ENCODE results near the gene COMMD8. TPM values are rescaled to one million over a fixed set of nuclear protein-coding genes. Genes with fewer than 3 reads are reported as not detected.
"Not testable (repeated sequence)": the region's sequence is repeated elsewhere in the genome, so short reads cannot be mapped to it uniquely, and the experiment has no call there.

The COMMD8 gene
- polyA plus RNA-seq, 1 experiment: 35.1 TPM

DNA sequence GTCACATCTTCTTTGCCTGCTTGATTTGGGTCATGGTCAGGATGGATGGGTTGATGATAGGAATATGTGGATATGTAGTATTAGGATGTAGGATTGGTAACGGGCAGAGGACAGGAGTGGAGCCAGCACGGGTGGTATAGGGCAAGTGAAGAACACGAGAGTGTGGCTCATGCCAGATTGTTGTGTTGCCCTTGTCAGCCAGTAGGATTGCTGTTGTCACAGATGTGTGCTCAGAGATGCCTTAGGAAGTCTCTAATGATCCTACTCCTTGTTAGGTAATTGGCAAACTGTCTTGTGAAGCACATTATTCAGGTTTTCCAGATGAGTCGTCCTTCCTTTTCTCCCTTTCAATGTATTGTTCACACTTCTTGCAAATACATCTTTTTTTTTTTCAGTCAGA is 27.0 kb upstream of the COMMD8 start:
- POLR2A ChIA-PET: interaction anchor here (0.8 kb wide), 1 partner anchor 27 kb away, joined by 3 read pairs; the partner anchor contains the start of gene COMMD8
- TF ChIP-seq, protein P1, sequence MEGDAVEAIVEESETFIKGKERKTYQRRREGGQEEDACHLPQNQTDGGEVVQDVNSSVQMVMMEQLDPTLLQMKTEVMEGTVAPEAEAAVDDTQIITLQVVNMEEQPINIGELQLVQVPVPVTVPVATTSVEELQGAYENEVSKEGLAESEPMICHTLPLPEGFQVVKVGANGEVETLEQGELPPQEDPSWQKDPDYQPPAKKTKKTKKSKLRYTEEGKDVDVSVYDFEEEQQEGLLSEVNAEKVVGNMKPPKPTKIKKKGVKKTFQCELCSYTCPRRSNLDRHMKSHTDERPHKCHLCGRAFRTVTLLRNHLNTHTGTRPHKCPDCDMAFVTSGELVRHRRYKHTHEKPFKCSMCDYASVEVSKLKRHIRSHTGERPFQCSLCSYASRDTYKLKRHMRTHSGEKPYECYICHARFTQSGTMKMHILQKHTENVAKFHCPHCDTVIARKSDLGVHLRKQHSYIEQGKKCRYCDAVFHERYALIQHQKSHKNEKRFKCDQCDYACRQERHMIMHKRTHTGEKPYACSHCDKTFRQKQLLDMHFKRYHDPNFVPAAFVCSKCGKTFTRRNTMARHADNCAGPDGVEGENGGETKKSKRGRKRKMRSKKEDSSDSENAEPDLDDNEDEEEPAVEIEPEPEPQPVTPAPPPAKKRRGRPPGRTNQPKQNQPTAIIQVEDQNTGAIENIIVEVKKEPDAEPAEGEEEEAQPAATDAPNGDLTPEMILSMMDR (IDR thresholded peaks at IDR 0.05; ENCODE audit: low read depth, low read length): peak; percentile 48

GRCh38 chr4:47488706-47489105 is 25.2 kb upstream of the COMMD8 start:
- H3K27ac ChIP-seq (ENCODE audit: low read depth, low read length): no peak overlapping the region
- ChIA-PET CTCF (interaction anchor here (0.9 to 1.5 kb wide), 2 partner anchors 42 to 75 kb away, joined by 3 to 7 read pairs; no protein-coding TSS in a partner anchor), POLR2A (no interaction called here)
- TF ChIP-seq, protein P1 (IDR thresholded peaks at IDR 0.05; ENCODE audit: low read depth, low read length): no peak
- no peaks in the 10 kb centered on the region for H3K9me3 ChIP-seq (ENCODE audit: control insufficient read depth, insufficient read depth, low read length)
- no peaks in the 10 kb centered on the region for H3K27me3 ChIP-seq (ENCODE audit: control insufficient read depth, insufficient read depth, low read length)
- DNase-seq (ENCODE audit: low read depth, low spot score): no peak
- H3K4me3 ChIP-seq (ENCODE audit: low read depth, low read length): no peak overlapping the region

More for the DNA sequence above, 27.0 kb upstream of the COMMD8 start:
- H3K9me3 ChIP-seq (ENCODE audit: control insufficient read depth, insufficient read depth, low read length): no peaks in the 10 kb centered on the region
- no peak overlapping the region for H3K4me3 ChIP-seq (ENCODE audit: low read depth, low read length)
- no peak overlapping the region for H3K27ac ChIP-seq (ENCODE audit: low read depth, low read length)
- no peak for DNase-seq (ENCODE audit: low read depth, low spot score)
- H3K27me3 ChIP-seq (ENCODE audit: control insufficient read depth, insufficient read depth, low read length): no peaks in the 10 kb centered on the region
- CTCF ChIA-PET: no interaction called here

DNA sequence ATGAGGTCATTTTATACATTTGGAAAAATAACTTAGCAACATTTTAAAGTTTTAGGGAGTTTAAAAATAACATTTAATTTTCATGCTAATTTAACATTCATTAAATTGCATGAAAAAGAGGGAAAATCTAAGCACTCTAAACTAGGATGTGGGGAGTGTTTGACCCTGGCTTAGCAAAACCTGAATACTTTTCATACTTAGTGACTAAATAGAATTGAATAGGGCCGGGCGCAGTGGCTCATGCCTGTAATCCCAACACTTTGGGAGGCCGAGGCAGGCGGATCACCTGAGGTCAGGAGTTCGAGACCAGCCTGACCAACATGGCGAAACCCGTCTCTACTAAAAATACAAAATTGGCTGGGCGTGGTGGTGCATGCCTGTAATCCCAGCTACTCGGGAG is 23.2 kb upstream of the COMMD8 start:
- H3K4me3 ChIP-seq (ENCODE audit: low read depth, low read length): peak overlapping the region; percentile 78
- H3K27ac ChIP-seq (ENCODE audit: low read depth, low read length); CTCF ChIA-PET; DNase-seq (ENCODE audit: low read depth, low spot score); H3K27me3 ChIP-seq (ENCODE audit: control insufficient read depth, insufficient read depth, low read length); H3K9me3 ChIP-seq (ENCODE audit: control insufficient read depth, insufficient read depth, low read length): not testable (repeated sequence)
- POLR2A ChIA-PET: interaction anchor here (0.7 kb wide), 1 partner anchor 38 kb away, joined by 5 read pairs; no protein-coding TSS in a partner anchor

DNA sequence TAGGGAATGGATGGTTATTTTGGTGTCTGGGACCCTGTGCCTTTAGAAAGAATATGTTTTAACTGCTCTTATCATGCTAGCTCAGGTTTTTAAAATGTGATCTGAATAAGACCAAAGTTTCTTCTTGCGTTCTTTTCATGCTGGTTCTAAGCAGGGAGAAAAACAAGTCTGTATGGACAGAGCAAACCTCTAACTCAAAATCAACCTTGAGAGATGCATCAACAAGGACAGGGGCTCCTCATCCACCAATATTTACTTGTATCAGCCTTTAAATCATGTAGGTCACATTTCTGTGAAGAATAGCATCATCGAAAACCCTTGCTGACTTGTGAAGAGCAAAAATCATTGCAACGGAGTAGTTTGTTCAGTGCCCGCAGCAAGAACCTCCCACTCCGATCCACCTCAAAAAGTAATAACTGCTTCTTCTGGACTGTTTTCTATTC is 22.8 kb upstream of the COMMD8 start:
- H3K9me3 ChIP-seq (ENCODE audit: control insufficient read depth, insufficient read depth, low read length): no peaks in the 10 kb centered on the region
- DNase-seq (ENCODE audit: low read depth, low spot score): no peak
- ChIA-PET POLR2A (interaction anchor here (0.7 to 1.2 kb wide), 3 partner anchors 7 to 114 kb away, joined by 3 to 5 read pairs (median 5); no protein-coding TSS in a partner anchor), CTCF (no interaction called here)
- peak overlapping the region; percentile 93 for H3K27ac ChIP-seq (ENCODE audit: low read depth, low read length)
- H3K4me3 ChIP-seq (ENCODE audit: low read depth, low read length): peak overlapping the region; percentile 78
- TF ChIP-seq, protein P1 (IDR thresholded peaks at IDR 0.05; ENCODE audit: low read depth, low read length): no peak
- no peaks in the 10 kb centered on the region for H3K27me3 ChIP-seq (ENCODE audit: control insufficient read depth, insufficient read depth, low read length)

- peak overlapping the region; percentile 93 for H3K27ac ChIP-seq (ENCODE audit: low read depth, low read length)
- POLR2A ChIA-PET: interaction anchor here (0.7 to 1.5 kb wide), 3 partner anchors 8 to 114 kb away, joined by 3 to 12 read pairs (median 5); partner anchors contain the start of gene COMMD8
- TF ChIP-seq, protein P1 (IDR thresholded peaks at IDR 0.05; ENCODE audit: low read depth, low read length): no peak
- CTCF ChIA-PET: interaction anchor here (0.7 to 1.2 kb wide), 3 partner anchors 79 to 564 kb away, joined by 3 to 5 read pairs (median 3); no protein-coding TSS in a partner anchor
- H3K27me3 ChIP-seq (ENCODE audit: control insufficient read depth, insufficient read depth, low read length): no peaks in the 10 kb centered on the region
- H3K9me3 ChIP-seq (ENCODE audit: control insufficient read depth, insufficient read depth, low read length): no peaks in the 10 kb centered on the region
- no peak for DNase-seq (ENCODE audit: low read depth, low spot score)
- H3K4me3 ChIP-seq (ENCODE audit: low read depth, low read length): peak overlapping the region; percentile 78
Measured at GRCh38 chr4:47485768-47486167, 22.3 kb upstream of the COMMD8 start.
